HepG2 (cell line): ENCODE results near the gene PCGF2. TPM values are rescaled to one million over a fixed set of nuclear protein-coding genes. Genes with fewer than 3 reads are reported as not detected.

ENCODE experiments used
- ATAC-seq: fragments of 200-7000 bp; cut with Tn5 transposase; 3 replicates; pipeline ENCODE4 v1.9.1; 2020; ENCODE audit warnings: mild to moderate bottlenecking, moderate library complexity
- BruUV-seq: library from RNA; stranded (reverse); fragments of 400-500 nt; replicated peaks from 2 replicates; lab custom pipeline; 2021; lab: Mats Ljungman, UMichigan
- CTCF ChIA-PET: fragments of 300-600 bp; formaldehyde crosslinking; extraction: SDS; loops from one replicate; lab custom pipeline; 2021; ENCODE audit warnings: low total read pairs, inconsistent platforms, low intra/inter-chr PET ratio; lab: Yijun Ruan, JAX
- POLR2A ChIA-PET: fragments of 350-600 bp; sonication (Branson Sonifier 250); formaldehyde crosslinking; loops from one replicate; lab custom pipeline; 2020; ENCODE audit warnings: antibody characterized with exemption, inconsistent platforms; lab: Yijun Ruan, JAX
- DNase-seq: peaks from one replicate; pipeline ENCODE4 v3.0.0-alpha.2; 2015; ENCODE audit warnings: low spot score
- FAIRE-seq: peaks from 3 replicates; lab custom pipeline; 2011; peaks lifted over from hg19 to GRCh38; lab: Jason Lieb, UNC
- H2AFZ ChIP-seq: one replicate; pipeline ENCODE4 v1.6.1; 2011; ENCODE audit warnings: low read length, inconsistent platforms
- H3K27ac ChIP-seq: fragments of 300-600 bp; 3 replicates; pipeline ENCODE4 v1.8.0; 2011; ENCODE audit warnings: mixed run types, mild to moderate bottlenecking, mixed read lengths, low read length, inconsistent platforms; ENCODE audit not compliant: insufficient read depth; ENCODE audit errors: extremely low read length
- H3K27me3 ChIP-seq, 2 experiments: fragments of 200-600 bp in 1 of 2; 2 replicates in 1 of 2; 3 replicates in 1 of 2; pipeline versions ENCODE4 v1.6.0 to v1.8.0; 2011; ENCODE audit warnings: low read length in 2 of 2, mild to moderate bottlenecking in 2 of 2, moderate library complexity in 2 of 2, inconsistent platforms in 1 of 2; ENCODE audit not compliant: insufficient read depth in 2 of 2, control insufficient read depth in 1 of 2
- H3K36me3 ChIP-seq, 2 experiments: fragments of 200-600 bp in 1 of 2; replicated peaks in 1 of 2; 2 replicates in 1 of 2; 3 replicates in 1 of 2; pipeline versions ENCODE4 v1.5.1 to v1.8.0; 2011; ENCODE audit warnings: low read length in 2 of 2, inconsistent platforms in 1 of 2; ENCODE audit not compliant: insufficient read depth in 2 of 2, control insufficient read depth in 1 of 2
- H3K4me1 ChIP-seq: 2 replicates; pipeline ENCODE4 v1.5.1; 2012; ENCODE audit warnings: low read length, inconsistent platforms; ENCODE audit not compliant: insufficient read depth
- H3K4me2 ChIP-seq: 2 replicates; pipeline ENCODE4 v1.6.0; 2011; ENCODE audit warnings: low read depth, low read length, inconsistent platforms
- H3K4me3 ChIP-seq, 3 experiments: fragments of 200-600 bp in 1 of 3; sonication (generic), shearing (Covaris generic) in 1 of 3; replicated peaks in 1 of 3; 2 replicates each; pipeline ENCODE4 v1.5.1; 2011 to 2016; ENCODE audit warnings: low read length in 3 of 3, inconsistent platforms in 2 of 3, low read depth in 2 of 3, mild to moderate bottlenecking in 2 of 3, control low read depth in 1 of 3, mixed read lengths in 1 of 3; ENCODE audit not compliant: insufficient read depth in 1 of 3
- H3K79me2 ChIP-seq: one replicate; pipeline ENCODE4 v1.6.1; 2011; ENCODE audit warnings: low read length, inconsistent platforms; ENCODE audit not compliant: insufficient read depth
- H3K9ac ChIP-seq: 2 replicates; pipeline ENCODE4 v1.6.0; 2011; ENCODE audit warnings: mild to moderate bottlenecking, low read depth, low read length, inconsistent platforms; ENCODE audit not compliant: insufficient read depth
- H3K9me3 ChIP-seq: 2 replicates; pipeline ENCODE4 v1.5.1; 2012; ENCODE audit warnings: mild to moderate bottlenecking, low read length
- H4K20me1 ChIP-seq: 2 replicates; pipeline ENCODE4 v1.6.0; 2011; ENCODE audit warnings: inconsistent platforms, mild to moderate bottlenecking, low read length, moderate library complexity; ENCODE audit not compliant: insufficient read depth
- AGO1 ChIP-seq: fragments of 200-400 bp; formaldehyde crosslinking; IDR thresholded peaks from 2 replicates; pipeline ENCODE4 v1.6.1; 2017; ENCODE audit warnings: mild to moderate bottlenecking, low read depth, low read length, moderate library complexity; ENCODE audit not compliant: poor library complexity, severe bottlenecking
- AGO2 ChIP-seq: fragments of 200-400 bp; formaldehyde crosslinking; optimal IDR thresholded peaks from 2 replicates; pipeline ENCODE3; 2017; ENCODE audit warnings: mild to moderate bottlenecking, low read depth, low read length, moderate library complexity
- HCFC1 ChIP-seq: fragments of 150-350 bp; IDR thresholded peaks from 2 replicates; pipeline ENCODE4 v1.6.1; 2014; ENCODE audit warnings: low read depth, low read length
- HNRNPL ChIP-seq: fragments of 200-400 bp; formaldehyde crosslinking; IDR thresholded peaks from 2 replicates; pipeline ENCODE4 v1.6.1; 2017; ENCODE audit warnings: mild to moderate bottlenecking, low read depth, low read length
- KLF9 ChIP-seq: IDR thresholded peaks from 2 replicates; pipeline ENCODE4 v1.6.1; 2016; ENCODE audit warnings: low read depth
- MAFG ChIP-seq: sonication (generic); formaldehyde crosslinking; IDR thresholded peaks from 2 replicates; pipeline ENCODE4 v1.5.1; 2020; ENCODE audit warnings: mild to moderate bottlenecking, missing genetic modification reagents
- MBD4 ChIP-seq: IDR thresholded peaks from 2 replicates; pipeline ENCODE4 v1.6.1; 2012; ENCODE audit warnings: low read length, inconsistent platforms, borderline replicate concordance
- NRL ChIP-seq: sonication (generic); formaldehyde crosslinking; IDR thresholded peaks from 2 replicates; pipeline ENCODE4 v1.5.0; 2020; ENCODE audit warnings: missing genetic modification reagents, mild to moderate bottlenecking, moderate library complexity, borderline replicate concordance
- POLR2A ChIP-seq, 2 experiments: IDR thresholded peaks; 2 replicates each; pipeline ENCODE4 v1.6.1; 2011; ENCODE audit warnings: low read depth in 2 of 2, low read length in 2 of 2, mild to moderate bottlenecking in 1 of 2, moderate library complexity in 1 of 2; ENCODE audit not compliant: insufficient read depth in 1 of 2
- RBFOX2 ChIP-seq: fragments of 200-400 bp; formaldehyde crosslinking; IDR thresholded peaks from 2 replicates; pipeline ENCODE4 v1.6.1; 2017; ENCODE audit warnings: low read depth, mild to moderate bottlenecking, low read length
- RBM22 ChIP-seq: fragments of 200-400 bp; formaldehyde crosslinking; optimal IDR thresholded peaks from 2 replicates; pipeline ENCODE3; 2017; ENCODE audit warnings: mild to moderate bottlenecking, low read length, moderate library complexity
- ZBTB38 ChIP-seq: sonication (generic); formaldehyde crosslinking; IDR thresholded peaks from 2 replicates; pipeline ENCODE4 v1.5.1; 2020; ENCODE audit warnings: mild to moderate bottlenecking, missing genetic modification reagents
- ZKSCAN1 ChIP-seq: fragments of 150-350 bp; IDR thresholded peaks from 2 replicates; pipeline ENCODE4 v1.6.1; 2014; ENCODE audit warnings: low read length
- ZNF337 ChIP-seq: sonication (generic); formaldehyde crosslinking; IDR thresholded peaks from 2 replicates; pipeline ENCODE4 v1.5.1; 2020; ENCODE audit warnings: missing genetic modification reagents, low read depth, mild to moderate bottlenecking, borderline replicate concordance
- ZNF670 ChIP-seq: sonication (generic); formaldehyde crosslinking; IDR thresholded peaks from 2 replicates; pipeline ENCODE4 v1.8.0; 2022; ENCODE audit warnings: mild to moderate bottlenecking, missing genetic modification reagents, borderline replicate concordance
- ZNF768 ChIP-seq: sonication (generic); formaldehyde crosslinking; IDR thresholded peaks from 2 replicates; pipeline ENCODE4 v1.4.0; 2020; ENCODE audit warnings: missing genetic modification reagents
- WGBS: methylation state at CpG from one replicate; pipeline ENCODE4 v1.1.6; 2017; ENCODE audit warnings: low lambda C conversion rate; 5-methylcytosine and 5-hydroxymethylcytosine counted together
- in situ Hi-C: cut with HindIII; loops from 2 replicates; pipeline ENCODE4 v1.10.0; 2017; ENCODE audit warnings: low pct_unique_long_range_greater_than_20kb; ENCODE audit not compliant: extremely low pct_ligation_motif_present
- intact Hi-C: fragments of 100-400 bp; cut with micrococcal nuclease; formaldehyde crosslinking; loops from one replicate; pipeline ENCODE4 v1.10.0; 2022; ENCODE audit not compliant: unreplicated experiment
- polyA plus RNA-seq, 8 experiments: library from polyadenylated mRNA; depleted of rRNA in 3 of 8; stranded (reverse) in 7 of 8; unstranded in 1 of 8; fragments of >200 nt; fragmentation: Illumina TruSeq in 4 of 8; extraction: Trizol in 4 of 8; gene quantifications; 2 replicates each; pipeline versions ENCODE4 v1.2.1 to v1.2.3, GENCODE V29; 2011 to 2016; ENCODE audit warnings: low read depth in 4 of 8, missing spikeins in 1 of 8, mixed read lengths in 1 of 8; ENCODE audit not compliant: insufficient read depth in 1 of 8
- total RNA-seq, 5 experiments: library from RNA; depleted of rRNA; stranded (reverse); fragments of >200 nt; fragmentation: Illumina TruSeq; extraction: Trizol; gene quantifications; 2 replicates each; pipeline ENCODE4 v1.2.3, GENCODE V29; 2016; ENCODE audit warnings: low read depth in 1 of 5
- TF ChIP-seq, protein P1 (sequence below): sonication (generic); formaldehyde crosslinking; IDR thresholded peaks from 2 replicates; pipeline ENCODE4 v1.5.1; 2020; ENCODE audit warnings: missing genetic modification reagents, mild to moderate bottlenecking, borderline replicate concordance

Gene PCGF2
- total and polyA plus RNA-seq, 2 of the 13 experiments (the other 11 are each of a cell fraction or from before 2014, with no cell fraction given) = 11.6 to 29.4 TPM

DNA sequence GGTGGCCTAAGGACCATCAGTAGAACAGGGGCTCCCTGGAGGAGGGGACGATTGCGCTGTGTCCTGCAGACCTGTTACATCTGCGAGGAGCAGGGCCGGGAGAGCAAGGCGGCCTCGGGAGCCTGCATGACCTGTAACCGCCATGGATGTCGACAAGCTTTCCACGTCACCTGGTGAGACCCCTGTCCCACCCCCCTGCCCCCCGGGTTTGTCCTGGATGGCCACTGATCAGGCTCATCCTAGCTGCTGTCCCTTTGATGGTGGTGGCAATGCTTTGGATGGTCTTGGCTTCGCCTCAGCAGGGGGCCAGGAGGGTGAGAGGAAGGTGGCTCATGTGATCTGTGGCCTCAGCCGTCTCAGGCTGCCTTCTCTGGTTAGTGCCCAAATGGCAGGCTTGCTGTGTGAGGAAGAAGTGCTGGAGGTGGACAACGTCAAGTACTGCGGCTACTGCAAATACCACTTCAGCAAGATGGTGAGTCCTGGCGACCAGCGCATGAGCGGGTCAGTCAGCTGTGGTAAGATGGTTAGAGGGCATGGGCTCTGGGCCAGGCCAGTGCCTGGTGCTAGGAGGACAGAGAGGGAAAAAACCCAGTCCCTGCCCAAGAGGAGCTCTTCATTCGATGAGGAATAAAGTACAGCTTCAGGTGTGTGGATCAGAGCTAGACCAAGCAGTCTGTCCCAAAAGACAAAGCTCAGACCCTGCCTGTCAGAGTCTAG is 38.9 kb downstream of the PCGF2 start (continued):
- TF ChIP-seq AGO1 = peak; percentile 36
- no peak for TF ChIP-seq ZNF670 (CRISPR knock-in tag)
- no peak for TF ChIP-seq ZNF337 (CRISPR knock-in tag)
- TF ChIP-seq POLR2A (IDR thresholded peaks at IDR 0.05; ENCODE audit: insufficient read depth in 1 of 2, low read depth in 2 of 2, low read length in 2 of 2) = peak; percentile 2 to 11; a peak in 1 of 4 replicates
- TF ChIP-seq KLF9 = no peak
- TF ChIP-seq NRL (CRISPR knock-in tag) = no peak
- no peak for TF ChIP-seq MBD4

DNA sequence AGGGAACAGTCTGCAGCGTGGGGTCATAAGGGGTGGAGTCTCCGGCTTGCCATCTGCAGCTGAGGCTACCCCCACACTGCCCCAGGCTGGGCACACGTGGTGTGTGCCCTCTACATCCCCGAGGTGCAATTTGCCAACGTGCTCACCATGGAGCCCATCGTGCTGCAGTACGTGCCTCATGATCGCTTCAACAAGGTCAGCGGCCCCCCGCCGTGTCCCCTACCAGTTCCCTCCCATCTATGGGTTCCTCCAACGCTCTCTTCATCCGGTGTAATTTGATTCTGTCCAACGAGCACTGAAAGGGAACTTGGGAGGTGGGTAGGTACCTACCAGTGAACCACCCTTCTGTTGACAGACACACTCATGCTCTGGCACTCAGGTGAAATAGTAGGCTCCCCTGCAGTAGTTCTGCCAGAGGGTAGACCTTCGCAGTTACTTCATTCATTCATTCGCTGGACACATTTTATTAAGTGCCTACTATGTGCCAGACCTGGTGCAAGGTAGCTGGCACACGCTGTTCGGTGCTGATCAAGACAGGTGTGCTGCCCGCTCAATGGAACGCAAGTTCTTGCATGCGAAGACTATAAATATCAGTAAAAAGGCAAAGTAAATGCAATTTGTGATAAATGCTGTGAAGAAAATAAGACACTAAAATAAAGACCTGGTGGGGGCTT is 40.3 kb downstream of the PCGF2 start:
- ATAC-seq = no peak
- no peak overlapping the region for H3K27ac ChIP-seq
- WGBS = 96% methylated on average over 17 of the region's 21 CpGs
- peaks cover 12% of the 10 kb centered on the region for H4K20me1 ChIP-seq
- in situ Hi-C loops (no loop called here), intact Hi-C loops (no loop called here)
- ChIA-PET CTCF (no interaction called here), POLR2A (interaction anchor here (0.6 to 8.9 kb wide), 9 partner anchors 9 to 56 kb away, joined by 3 to 106 read pairs (median 38); partner anchors contain the start of genes CISD3 and EPOP)
- peak overlapping the region in 1 of 3 experiments; percentile 99; a peak in 2 of 6 replicates for H3K4me3 ChIP-seq
- no peak for FAIRE-seq
- no peak overlapping the region for H3K9ac ChIP-seq
- no peak for DNase-seq
- H3K36me3 ChIP-seq = peaks cover 26 to 55% of the 10 kb centered on the region in 2 experiments
- H2AFZ ChIP-seq = no peak overlapping the region
- peak overlapping the region; percentile 91; the same call in 1 of the 2 replicates for H3K4me2 ChIP-seq
- H3K79me2 ChIP-seq = peaks cover 41% of the 10 kb centered on the region
- H3K9me3 ChIP-seq = no peaks in the 10 kb centered on the region
- TSS peak; percentile 8 for BruUV-seq
- H3K4me1 ChIP-seq = peaks cover 53% of the 10 kb centered on the region
- no peaks in the 10 kb centered on the region; a peak in 1 of 5 replicates for H3K27me3 ChIP-seq
- TF ChIP-seq POLR2A (IDR thresholded peaks at IDR 0.05; ENCODE audit: insufficient read depth in 1 of 2, low read depth in 2 of 2, low read length in 2 of 2) (peak; percentile 39 to 44; a peak in 3 of 4 replicates), ZKSCAN1 (peak; percentile 82), HNRNPL (peak; percentile 77; the same call in 1 of the 2 replicates), ZNF768 (peak; percentile 40; the same call in 1 of the 2 replicates), ZBTB38 (CRISPR knock-in tag) (peak; percentile 81), RBM22 (peak; percentile 47), RBFOX2 (peak; percentile 74), HCFC1 (no peak), MAFG (CRISPR knock-in tag) (no peak), AGO2 (peak; percentile 84)
- TF ChIP-seq, protein P1, sequence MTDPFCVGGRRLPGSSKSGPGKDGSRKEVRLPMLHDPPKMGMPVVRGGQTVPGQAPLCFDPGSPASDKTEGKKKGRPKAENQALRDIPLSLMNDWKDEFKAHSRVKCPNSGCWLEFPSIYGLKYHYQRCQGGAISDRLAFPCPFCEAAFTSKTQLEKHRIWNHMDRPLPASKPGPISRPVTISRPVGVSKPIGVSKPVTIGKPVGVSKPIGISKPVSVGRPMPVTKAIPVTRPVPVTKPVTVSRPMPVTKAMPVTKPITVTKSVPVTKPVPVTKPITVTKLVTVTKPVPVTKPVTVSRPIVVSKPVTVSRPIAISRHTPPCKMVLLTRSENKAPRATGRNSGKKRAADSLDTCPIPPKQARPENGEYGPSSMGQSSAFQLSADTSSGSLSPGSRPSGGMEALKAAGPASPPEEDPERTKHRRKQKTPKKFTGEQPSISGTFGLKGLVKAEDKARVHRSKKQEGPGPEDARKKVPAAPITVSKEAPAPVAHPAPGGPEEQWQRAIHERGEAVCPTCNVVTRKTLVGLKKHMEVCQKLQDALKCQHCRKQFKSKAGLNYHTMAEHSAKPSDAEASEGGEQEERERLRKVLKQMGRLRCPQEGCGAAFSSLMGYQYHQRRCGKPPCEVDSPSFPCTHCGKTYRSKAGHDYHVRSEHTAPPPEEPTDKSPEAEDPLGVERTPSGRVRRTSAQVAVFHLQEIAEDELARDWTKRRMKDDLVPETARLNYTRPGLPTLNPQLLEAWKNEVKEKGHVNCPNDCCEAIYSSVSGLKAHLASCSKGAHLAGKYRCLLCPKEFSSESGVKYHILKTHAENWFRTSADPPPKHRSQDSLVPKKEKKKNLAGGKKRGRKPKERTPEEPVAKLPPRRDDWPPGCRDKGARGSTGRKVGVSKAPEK = no peak
